G401 (cell line): Measurements from ENCODE around the gene MAFF. TPM values are rescaled to one million over a fixed set of nuclear protein-coding genes. Genes with fewer than 3 reads are reported as not detected.
"Not testable (repeated sequence)": the region's sequence is repeated elsewhere in the genome, so short reads cannot be mapped to it uniquely, and the experiment has no call there.

ENCODE experiments used
- DNase-seq: peaks from one replicate; pipeline ENCODE4 v3.0.0-alpha.2; 2015; ENCODE audit warnings: low spot score
- in situ Hi-C: cut with HindIII; loops from 2 replicates; pipeline ENCODE4 v1.10.0; 2016; ENCODE audit warnings: low sequenced_read_pairs, mixed read lengths
- total RNA-seq: library from RNA; depleted of rRNA; stranded (reverse); fragments of >200 nt; shearing (Covaris generic); gene quantifications from 2 replicates; pipeline ENCODE4 v1.2.3, GENCODE V29; 2014; rRNA removed

Gene MAFF
- total RNA-seq, result 10.5 and 11.9 TPM in 2 replicates

- in situ Hi-C loops, result no loop called here
- DNase-seq, result peak; percentile 88
Observed at GRCh38 chr22:38201711-38202436, at the start of gene MAFF. Gene MAFF, plus strand, starts transcription at chr22:38201994. Its CDS starts 11,860 bp downstream, at chr22:38213854.

- in situ Hi-C loops, result no loop called here
- DNase-seq, result peak; percentile 28
Observed at GRCh38 chr22:38153821-38154562, 47.8 kb upstream of the MAFF start.

GRCh38 chr22:38154563-38154915 lies 47.3 kb upstream of the MAFF start:
- DNase-seq, in situ Hi-C loops: not testable (repeated sequence)

- DNase-seq, result no peak
- in situ Hi-C loops, result no loop called here
Observed at GRCh38 chr22:38155703-38156102, 46.1 kb upstream of the MAFF start.

GRCh38 chr22:38162881-38163843 lies 38.6 kb upstream of the MAFF start:
- in situ Hi-C loops, result no loop called here
- no peak for DNase-seq

GRCh38 chr22:38163844-38164550 lies 37.8 kb upstream of the MAFF start:
- DNase-seq, result no peak
- in situ Hi-C loops, result no loop called here

- in situ Hi-C loops, result no loop called here
Observed at GRCh38 chr22:38164551-38164918, 37.3 kb upstream of the MAFF start.

GRCh38 chr22:38165922-38166593 lies 35.7 kb upstream of the MAFF start:
- in situ Hi-C loops, result no loop called here
- DNase-seq, result no peak

More at GRCh38 chr22:38164551-38164918, 37.3 kb upstream of the MAFF start:
- no peak for DNase-seq

GRCh38 chr22:38167988-38168407 lies 33.8 kb upstream of the MAFF start:
- in situ Hi-C loops, result no loop called here
- DNase-seq, result peak; percentile 93

GRCh38 chr22:38169116-38169515 lies 32.7 kb upstream of the MAFF start:
- in situ Hi-C loops, result no loop called here
- DNase-seq, result no peak

GRCh38 chr22:38170469-38170868 lies 31.3 kb upstream of the MAFF start:
- in situ Hi-C loops, result no loop called here
- no peak for DNase-seq

GRCh38 chr22:38171927-38172831 lies 29.6 kb upstream of the MAFF start:
- in situ Hi-C loops, result no loop called here
- DNase-seq, result no peak

- peak; percentile 40 for DNase-seq
- in situ Hi-C loops, result no loop called here
Observed at GRCh38 chr22:38172832-38173640, 28.8 kb upstream of the MAFF start.

- no peak for DNase-seq
- in situ Hi-C loops, result no loop called here
Observed at GRCh38 chr22:38173641-38173906, 28.2 kb upstream of the MAFF start.

GRCh38 chr22:38174626-38175025 lies 27.2 kb upstream of the MAFF start:
- in situ Hi-C loops, result no loop called here
- DNase-seq, result no peak

GRCh38 chr22:38175206-38176118 lies 26.3 kb upstream of the MAFF start:
- in situ Hi-C loops, result no loop called here
- DNase-seq, result no peak
